Measurements from ENCODE around the gene GOLPH3. TPM values are rescaled to one million over a fixed set of nuclear protein-coding genes. Genes with fewer than 3 reads are reported as not detected.

Gene GOLPH3
- total RNA-seq, 1 experiment from 2014 or later, result 98.7 TPM

GRCh38 chr5:32108167-32108566 lies 66.0 kb downstream of the GOLPH3 start:
- Histone ChIP-seq H3K27ac (ENCODE audit: insufficient read length, low read depth, low read length) (no peak overlapping the region), H3T11ph (ENCODE audit: low read length) (no peak overlapping the region), H2AK5ac (ENCODE audit: insufficient read length, low read length) (no peak overlapping the region), H2BK120ac (ENCODE audit: low read depth, low read length, poor library complexity, severe bottlenecking) (no peak overlapping the region), H3K4ac (ENCODE audit: low read depth, low read length) (no peak overlapping the region), H2BK12ac (ENCODE audit: insufficient read length, low read depth, low read length) (no peak overlapping the region), H3K27me3 (ENCODE audit: insufficient read depth, low read length) (no peaks in the 10 kb centered on the region), H2AFZ (ENCODE audit: low read length) (no peak overlapping the region), H3K9ac (ENCODE audit: extremely low read depth, insufficient read length, low read length) (no peak overlapping the region), H3K79me2 (ENCODE audit: insufficient read depth, low read length) (no peaks in the 10 kb centered on the region), H3K56ac (ENCODE audit: insufficient read length, low read depth, low read length) (no peak overlapping the region), H3K14ac (ENCODE audit: insufficient read depth, low read length) (no peak overlapping the region), H3K79me1 (ENCODE audit: insufficient read depth, low read depth, low read length, poor library complexity, severe bottlenecking) (peaks cover 4% of the 10 kb centered on the region), H3K4me2 (ENCODE audit: insufficient read depth, insufficient read length, low read length) (no peak overlapping the region), H2BK5ac (ENCODE audit: insufficient read length, low read length) (no peak overlapping the region), H3K23ac (ENCODE audit: insufficient read length, low read depth, low read length) (no peak overlapping the region), H4K20me1 (ENCODE audit: control insufficient read depth, insufficient read depth, insufficient read length) (no peaks in the 10 kb centered on the region), H4K5ac (ENCODE audit: insufficient read length, low read depth, low read length) (no peak overlapping the region), H3K18ac (ENCODE audit: insufficient read length, low read depth, low read length) (no peak overlapping the region), H4K8ac (replicated peaks; ENCODE audit: insufficient read length, low read depth, low read length) (no peak overlapping the region), H3K23me2 (ENCODE audit: insufficient read length, low read depth, low read length, poor library complexity, severe bottlenecking) (no peaks in the 10 kb centered on the region), H3K9me3 (ENCODE audit: control insufficient read depth, low read depth, low read length) (no peaks in the 10 kb centered on the region), H3K4me1 (ENCODE audit: insufficient read depth, low read length) (no peaks in the 10 kb centered on the region), H2BK20ac (ENCODE audit: low read depth, low read length, poor library complexity, severe bottlenecking) (no peak overlapping the region), H2BK15ac (ENCODE audit: low read depth, low read length) (no peak overlapping the region), H4K91ac (ENCODE audit: insufficient read length, low read depth, low read length) (no peak overlapping the region)
- DNase-seq, result no peak
- H3K9me3 Mint-ChIP-seq, result peaks cover 4 to 10% of the 10 kb centered on the region in 2 experiments; a peak in 3 of 5 replicates
- peaks cover 52 to 82% (median 78%) of the 10 kb centered on the region in 3 experiments for H3K36me3 Mint-ChIP-seq (ENCODE audit: insufficient read depth in 1 of 3, low read depth in 3 of 3)
- H3K27ac Mint-ChIP-seq, result no peak overlapping the region
- no CpG with 5 or more reads among the region's 4 CpGs for WGBS (ENCODE audit: extremely low coverage, insufficient read length, low lambda C conversion rate)
- no peak overlapping the region for H3K4me3 Mint-ChIP-seq
- no peak for TF ChIP-seq CTCF (conservative IDR thresholded peaks at IDR 0.05)
- no peaks in the 10 kb centered on the region for H3K4me1 Mint-ChIP-seq
- no peaks in the 10 kb centered on the region for H3K27me3 Mint-ChIP-seq (ENCODE audit: low read depth)

Measured in H9 (cell line).